Measurements from ENCODE around the gene ZDHHC11.
A peak's percentile ranks its signal among the peaks of the same experiment; 100 is the strongest.
"Not testable (repeated sequence)": the region's sequence is repeated elsewhere in the genome, so short reads cannot be mapped to it uniquely, and the experiment has no call there.

Gene ZDHHC11

DNA sequence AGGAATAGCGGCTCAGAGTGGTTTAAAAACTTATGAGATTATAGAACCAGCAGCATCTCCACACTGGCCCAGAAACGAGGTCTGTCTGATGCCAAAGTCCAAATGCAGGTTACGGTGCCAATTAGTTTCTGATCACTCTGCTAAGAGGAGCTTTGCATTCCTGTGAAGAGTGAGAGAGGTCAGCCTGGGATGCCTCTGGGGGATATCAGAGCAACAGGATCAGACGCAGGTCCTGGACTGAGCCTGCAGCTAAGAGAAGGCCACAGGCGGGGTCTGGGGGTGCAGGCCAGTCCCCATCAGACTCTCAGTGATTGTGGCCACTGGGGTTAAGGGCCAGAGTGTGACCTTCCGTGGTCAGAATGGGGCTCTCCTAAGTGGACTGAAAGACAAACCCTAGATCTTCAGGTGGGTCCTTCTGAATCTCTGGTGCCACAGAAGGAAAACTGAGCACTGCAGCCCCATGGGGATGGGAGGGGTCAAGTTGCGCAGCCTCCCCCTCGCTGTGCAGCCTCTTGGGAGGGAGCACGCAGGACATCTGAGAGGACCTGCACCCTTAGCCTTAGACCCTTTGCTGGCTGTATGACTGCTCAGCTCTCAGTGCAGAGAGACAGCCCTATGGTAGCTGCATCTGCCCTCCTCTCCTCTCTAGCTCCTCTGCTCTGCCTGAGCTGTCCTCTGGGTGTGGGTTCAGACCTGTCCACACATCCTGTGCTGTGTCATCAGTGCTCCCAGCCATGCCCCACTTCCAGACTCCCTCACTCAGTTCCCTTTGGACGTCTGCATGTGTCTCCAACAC, 42.9 kb downstream of the ZDHHC11 start:
- DNase-seq, result not testable (repeated sequence)

DNA sequence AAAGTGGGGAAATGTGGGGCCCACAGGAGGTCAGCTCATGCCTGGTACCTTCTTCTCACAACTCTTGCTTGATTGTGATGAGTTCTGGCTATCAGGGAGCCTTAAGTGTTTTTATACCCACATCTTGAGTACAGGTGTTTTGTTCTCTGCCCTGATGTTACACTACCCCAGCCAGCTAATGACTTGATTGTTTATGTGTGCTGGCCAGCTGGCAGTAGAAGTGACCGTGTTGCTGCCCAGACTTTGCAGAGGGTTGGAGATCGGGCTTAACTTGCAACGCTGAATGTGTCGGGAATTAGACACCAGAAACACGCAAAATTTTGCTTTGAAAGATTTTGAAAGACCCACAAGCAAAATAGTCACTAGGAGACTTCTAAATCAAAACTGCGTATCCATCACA, 49.3 kb downstream of the ZDHHC11 start:
- DNase-seq, result no peak

DNA sequence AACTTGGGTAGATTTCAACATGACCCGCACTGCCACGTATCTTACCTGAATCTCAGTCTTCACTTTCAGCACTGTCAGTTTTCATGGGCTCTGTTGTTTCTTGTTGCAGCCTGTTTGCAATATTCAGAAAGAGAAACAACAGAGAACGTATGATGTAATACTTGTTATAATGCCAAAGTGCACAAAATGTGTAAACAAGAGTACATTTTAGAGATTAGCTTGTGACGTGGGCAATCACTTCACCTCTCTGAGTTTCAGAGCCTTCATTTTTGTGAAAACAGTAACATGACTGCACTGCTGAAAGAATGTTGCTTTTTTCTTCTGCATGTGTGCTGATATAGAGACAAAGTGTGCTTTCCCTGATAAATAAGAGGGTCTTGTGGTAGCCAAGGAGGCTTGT, 49.7 kb downstream of the ZDHHC11 start:
- not testable (repeated sequence) for DNase-seq

DNA sequence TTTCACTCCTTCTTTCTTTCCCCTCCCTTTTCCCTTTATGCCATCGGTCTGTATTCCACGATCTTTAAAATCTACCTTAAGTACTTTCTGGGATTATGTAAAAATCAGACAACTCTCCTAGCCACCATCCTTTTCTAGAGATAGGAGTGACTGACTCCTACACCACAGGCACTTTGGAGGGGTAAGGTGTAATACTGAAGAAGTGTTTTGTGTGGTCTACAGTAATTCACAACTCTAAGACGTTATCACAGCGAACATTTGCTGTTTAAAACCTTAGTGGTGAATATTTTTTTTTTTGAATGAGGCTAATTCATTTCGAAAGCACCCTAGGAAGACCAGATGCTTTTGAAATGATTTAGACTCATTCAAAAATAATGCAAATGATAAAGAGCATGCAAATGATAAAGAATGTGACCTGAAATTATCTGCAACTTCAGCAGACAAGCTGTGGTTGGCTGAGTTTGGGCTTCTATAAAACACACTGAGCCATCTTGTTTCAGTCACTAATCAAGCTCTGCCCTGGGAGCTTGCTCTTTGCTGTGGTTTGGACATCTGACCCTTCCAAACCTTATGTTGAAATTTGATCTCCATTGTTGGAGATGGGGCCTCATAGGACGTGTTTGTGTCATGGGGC, 52.2 kb downstream of the ZDHHC11 start:
- DNase-seq, result not testable (repeated sequence)

DNA sequence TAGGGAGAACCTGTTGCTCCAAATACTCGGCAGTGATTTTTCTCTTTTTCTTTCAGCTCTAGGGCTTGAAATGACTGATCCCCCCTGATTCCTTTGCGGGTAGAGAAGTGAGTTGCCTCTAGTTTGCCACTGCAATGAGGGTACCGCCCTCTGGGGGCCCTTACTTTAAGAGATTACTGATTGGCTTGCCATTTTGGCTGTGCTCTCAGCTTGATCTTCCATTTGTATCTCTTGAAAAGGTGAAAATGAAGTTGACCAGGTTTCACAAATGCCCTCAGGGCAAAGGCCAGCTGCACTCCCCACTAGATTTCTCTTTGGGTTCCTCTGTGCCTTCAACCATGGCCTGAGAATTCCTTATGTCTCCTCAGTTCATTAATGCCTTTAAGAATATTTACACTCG, 52.8 kb downstream of the ZDHHC11 start:
- DNase-seq, result not testable (repeated sequence)

DNA sequence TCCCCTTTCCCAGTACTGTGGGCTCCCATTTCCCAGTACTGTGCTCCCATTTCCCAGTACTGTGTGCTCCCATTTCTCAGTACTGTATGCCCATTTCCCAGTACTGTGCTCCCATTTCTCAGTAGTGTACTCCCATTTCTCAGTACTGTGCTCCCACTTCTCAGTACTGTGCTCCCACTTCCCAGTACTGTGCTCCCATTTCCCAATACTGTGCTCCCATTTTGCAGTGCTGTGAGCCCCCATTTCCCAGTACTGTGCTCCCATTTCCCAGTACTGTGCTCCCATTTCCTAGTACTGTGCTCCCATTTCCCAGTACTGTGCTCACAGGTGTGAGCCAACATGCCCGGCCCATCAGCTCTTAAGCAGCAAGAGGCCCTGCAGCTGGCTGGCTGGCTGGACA, 54.9 kb downstream of the ZDHHC11 start:
- not testable (repeated sequence) for DNase-seq

DNA sequence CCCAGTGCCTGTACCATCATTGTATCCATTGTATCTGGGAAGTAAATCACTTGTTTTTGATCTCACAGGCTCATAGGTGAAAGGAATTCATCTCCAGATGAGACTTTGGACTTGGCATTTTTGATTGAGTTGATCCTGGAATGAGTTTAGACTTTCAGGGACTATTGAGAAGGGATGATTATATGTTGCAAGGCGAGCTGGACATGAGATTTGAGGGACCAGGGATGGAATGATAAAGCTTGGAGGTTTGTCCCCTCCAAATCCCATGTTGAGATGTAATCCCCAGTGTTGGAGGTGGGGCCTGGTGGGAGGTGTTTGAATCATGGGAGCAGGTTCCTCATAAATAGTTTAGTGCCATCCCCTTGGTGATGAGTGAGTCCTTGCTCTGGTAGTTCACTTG, 55.8 kb downstream of the ZDHHC11 start:
- not testable (repeated sequence) for DNase-seq

DNA sequence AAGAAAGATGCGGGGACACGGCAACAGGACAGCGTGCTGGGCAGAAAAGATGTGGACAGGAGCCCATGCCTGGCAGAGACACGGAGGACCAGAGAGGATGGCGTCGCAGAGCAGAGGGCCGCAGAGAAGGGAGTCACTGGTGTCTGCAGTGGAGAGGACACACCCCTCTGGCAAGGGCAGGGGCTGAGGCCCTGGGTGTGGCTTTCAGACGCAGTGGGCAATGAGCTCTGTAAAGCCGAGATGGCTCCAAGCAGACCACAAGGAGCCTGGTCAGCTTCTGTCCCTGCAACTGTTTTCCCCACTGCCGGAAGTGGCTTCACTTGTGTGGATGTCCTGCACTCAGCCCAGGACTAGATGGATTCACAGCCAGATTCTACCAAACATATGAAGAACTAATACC, 62.1 kb downstream of the ZDHHC11 start:
- DNase-seq, result not testable (repeated sequence)

DNA sequence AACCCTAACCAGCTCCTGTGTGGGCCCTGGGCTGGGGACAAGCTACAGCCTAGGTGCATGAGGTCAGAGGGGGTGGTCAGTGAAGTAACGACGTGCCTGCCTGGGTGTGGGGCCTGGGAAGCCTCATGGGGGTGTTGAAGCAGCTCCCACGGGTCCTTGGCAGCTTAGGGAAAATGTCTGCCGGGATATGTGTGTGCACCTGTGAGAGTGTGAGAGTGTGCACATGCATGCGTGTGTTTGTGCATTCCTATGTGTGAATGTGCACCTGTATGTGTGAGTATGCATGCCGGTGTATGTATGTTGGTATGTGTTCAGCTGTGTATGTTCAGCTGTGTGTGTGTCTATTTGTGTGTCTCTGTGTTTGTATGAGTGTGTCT, 62.9 kb downstream of the ZDHHC11 start:
- not testable (repeated sequence) for DNase-seq

DNA sequence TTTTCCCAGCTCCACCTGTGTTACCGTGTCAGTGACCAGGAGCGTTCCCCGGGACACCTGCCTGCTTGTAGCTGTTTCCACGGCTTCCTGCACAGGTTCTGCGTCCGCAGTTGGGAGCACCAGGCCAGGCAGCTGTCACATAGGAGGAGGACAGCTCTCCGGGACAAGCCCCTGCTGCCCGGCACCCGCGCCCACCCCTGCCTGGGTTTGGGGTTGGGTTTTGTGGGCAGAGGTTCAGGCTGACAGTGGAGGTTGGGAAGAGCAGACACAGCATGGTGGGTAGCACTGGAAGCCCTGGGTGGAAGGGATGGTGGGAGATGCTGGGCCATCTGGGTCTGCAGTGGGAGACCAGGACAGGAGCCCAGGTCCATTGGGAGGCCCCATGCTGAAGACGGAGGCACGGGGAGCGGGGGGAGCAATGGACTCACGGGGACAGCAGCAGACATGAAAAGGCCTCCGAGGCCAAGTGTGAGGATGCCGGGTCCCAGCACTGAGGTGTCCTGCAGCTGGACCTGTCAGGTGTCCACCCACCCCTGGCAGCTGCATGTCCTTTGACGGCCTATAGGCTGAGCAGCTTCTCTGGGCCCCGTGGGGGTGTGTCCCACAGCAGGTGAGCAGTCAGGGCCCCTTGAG, 63.4 kb downstream of the ZDHHC11 start:
- DNase-seq, result not testable (repeated sequence)

DNA sequence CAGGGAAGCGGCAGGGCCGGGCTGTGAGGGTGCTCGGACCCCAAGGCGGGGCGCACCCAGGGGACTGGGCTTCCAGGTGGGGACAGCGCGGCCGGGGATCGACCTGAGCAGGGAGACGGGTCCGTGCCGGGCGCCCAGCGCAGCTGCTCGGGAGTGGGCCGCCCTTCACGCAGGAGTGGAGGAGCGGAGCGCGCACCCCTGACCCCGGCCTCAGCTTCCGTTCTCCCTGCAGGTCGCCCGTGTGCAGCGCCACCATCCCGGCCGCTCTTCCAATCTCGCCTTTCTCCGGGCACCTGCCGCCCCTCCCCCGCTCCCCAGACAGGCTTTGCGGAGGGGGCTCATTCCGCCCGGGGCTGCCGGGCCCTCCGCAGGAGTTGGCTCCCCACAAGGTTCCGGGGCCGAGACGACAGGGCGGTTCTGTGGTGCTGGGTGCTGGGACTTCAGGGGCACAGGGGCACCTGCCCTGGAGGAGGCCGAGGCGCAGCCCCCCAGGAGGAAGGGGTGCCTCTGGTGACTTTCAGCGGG, 65.5 kb downstream of the ZDHHC11 start:
- DNase-seq, result not testable (repeated sequence)

DNA sequence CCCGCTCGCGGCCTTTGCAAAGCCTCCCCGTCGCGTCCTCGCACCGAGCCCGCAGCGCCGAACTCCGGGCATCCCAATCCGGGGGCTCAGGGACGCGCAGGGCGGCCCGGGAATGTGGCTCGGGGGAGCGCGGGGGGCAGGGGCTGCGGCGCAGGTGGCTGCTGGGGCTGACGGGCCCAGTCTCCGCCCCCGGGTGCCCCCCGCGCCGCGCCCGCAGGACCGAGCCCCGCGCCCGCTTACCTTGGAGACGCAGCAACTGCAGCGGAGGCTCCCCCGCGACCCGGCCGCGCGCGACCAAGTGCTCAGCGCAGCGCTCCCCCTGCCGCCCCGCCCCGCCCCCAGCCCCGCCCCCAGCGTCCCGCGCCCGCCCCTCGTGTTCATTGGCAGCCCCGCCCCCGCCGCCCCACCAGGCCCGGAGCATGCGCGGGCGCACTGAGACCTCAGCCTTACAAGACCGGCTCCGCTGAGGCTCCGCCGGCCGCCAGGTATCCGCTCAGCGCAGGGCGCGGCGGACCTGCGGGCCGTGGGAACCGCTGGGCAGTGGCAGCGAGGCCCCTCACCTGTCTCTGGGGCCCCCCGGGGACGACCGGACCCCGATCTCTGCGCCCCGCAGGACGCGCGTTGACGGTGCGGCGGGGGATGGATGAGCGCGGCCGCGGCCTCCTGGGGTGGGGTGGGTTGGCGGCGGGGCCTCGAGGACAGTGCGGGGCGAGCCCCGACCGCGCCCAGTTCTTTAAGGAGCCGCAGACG, 66.2 kb downstream of the ZDHHC11 start, which contains the start of gene ZDHHC11B:
TSS of gene ZDHHC11B (minus strand) at position 302 of the 750 bp plus-strand sequence. CDS start 17,810 bp downstream, outside the sequence.
- DNase-seq, result peak; percentile 63

DNA sequence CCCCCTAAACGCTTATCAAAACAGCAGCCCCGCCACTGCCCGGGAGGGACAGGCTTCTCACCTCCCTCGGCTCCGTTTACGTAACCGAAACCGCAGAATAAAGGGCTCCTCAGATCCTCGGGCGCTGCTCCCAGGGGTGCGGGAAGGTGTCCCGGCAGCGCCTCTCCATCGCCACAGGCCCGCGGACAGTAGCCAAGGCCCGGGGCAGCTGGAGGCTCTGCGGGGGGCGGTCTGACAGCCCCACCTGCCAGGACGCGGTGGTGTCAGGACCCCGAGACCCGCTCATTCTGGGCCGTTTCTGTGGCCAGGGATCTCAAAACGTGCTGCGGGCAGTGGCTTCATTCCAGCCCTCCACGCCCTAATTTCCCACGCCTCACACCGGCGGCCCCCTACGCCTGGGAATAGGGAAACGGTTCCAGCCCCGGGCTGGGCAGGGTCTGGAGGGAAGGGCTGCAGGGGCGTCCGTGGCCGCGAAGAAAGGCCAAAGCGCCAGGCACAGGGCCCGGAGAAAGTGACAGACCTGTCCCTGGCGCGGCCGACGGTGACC, 66.8 kb downstream of the ZDHHC11 start:
- DNase-seq, result not testable (repeated sequence)

DNA sequence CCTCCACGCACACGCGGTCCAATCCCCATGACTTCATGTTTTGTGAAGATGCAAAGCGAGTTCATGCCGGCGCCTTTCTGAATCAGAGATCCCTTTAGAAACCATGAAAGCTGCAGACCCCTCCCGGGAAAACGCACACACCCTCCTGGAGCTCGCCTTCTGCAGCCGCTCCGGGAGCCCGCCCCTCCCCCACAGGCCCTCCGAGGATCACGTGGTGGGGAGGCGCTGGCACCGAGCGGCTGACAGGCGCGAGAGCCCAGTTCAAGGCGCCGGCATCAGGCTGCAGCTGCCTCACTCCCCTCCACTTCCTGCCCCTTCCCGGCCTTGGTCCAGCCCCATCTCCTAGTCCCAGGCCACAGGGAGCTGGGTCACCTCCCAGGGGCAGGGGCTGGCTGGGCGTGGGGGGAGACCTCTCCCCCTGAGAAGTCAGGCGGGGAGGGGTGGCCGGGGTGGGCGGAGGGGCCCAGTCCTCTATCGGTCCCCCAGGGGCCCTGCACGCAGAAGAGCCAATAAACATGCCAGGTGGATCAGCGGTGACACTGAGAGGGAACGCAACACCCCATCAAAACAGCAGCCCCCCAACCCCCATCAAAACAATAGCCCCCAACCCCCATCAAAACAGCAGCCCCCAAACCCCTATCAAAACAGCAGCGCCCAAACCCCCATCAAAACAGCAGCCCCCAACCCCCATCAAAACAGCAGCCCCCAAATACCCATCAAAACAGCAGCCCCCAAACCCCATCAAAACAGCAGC, 67.6 kb downstream of the ZDHHC11 start:
- DNase-seq, result not testable (repeated sequence)

DNA sequence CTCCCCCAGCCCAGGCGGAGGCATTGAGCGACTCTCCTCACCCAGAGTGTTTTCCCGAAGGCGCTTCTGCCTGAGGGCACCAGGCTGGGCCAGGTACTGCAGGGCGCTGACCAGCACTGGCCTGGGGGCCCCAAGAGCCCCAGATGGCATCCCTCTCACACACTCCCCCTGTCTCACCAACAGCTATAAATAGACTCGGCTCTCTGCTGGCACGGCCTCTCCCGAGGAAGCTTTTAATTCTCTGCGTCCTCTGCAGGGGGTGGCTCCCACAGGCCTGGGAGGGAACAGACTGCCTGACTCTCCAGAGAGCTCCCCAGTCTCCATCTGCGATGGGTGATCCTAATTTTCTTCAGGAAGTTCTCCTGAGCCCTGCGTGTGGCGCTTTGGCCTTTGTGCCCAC, 68.4 kb downstream of the ZDHHC11 start:
- not testable (repeated sequence) for DNase-seq

DNA sequence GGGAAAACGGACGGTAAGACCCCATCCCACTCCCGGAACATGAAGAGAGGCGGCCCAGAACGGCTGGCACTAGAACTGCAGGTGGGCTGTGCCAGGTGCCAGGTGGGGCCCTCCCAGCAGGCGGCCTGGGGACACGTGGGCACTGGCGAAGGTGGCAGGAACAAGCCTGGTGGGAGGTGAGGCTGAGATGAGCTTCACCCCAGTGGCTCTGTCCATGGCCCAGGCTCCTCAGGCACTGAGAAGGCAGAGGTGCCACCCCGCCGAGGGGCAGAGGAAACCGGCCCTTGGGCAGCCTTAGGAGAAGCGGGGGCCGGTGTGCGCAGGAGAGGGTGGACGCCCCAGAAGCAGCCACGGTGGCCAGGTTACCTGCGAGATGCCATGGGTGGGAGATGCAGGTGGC, 70.2 kb downstream of the ZDHHC11 start:
- not testable (repeated sequence) for DNase-seq

DNA sequence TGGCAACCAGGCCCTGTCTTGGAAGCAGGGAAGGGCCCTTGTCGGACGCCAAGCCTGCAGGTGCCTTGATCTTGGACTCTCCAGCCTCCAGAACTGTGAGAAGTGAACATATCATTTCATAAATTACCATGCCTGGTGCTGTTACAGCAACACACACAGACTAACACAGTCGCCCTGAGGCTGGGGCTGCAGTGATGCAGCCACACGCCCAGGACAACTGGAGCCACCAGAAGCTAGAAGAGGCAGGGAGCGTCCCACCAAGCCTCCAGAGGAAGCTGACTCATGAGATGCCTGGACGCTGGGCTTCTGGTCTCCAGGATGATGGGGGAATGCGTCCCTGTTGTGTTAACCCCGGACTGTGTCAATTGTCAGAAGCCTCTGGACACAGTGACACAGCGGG, 71.8 kb downstream of the ZDHHC11 start:
- not testable (repeated sequence) for DNase-seq

DNA sequence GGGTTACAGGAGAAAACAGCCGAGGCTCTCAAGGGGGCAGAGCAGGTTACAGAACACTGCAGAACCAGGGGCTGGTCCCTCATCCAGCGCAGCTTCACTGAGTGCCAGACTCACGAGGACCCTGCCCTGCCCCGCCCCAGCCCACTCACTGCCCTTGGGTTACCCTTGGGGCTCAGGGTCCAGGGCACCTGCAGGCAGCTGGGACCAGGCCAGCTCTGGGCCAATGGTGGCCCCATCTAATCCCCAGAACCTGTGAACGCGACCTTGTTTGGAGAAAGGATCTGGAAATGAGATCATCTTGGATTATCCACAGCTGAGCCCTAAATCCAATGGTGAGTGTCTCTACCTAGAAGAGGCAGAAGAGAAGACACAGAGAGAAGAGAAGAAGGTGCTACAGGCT, 72.4 kb downstream of the ZDHHC11 start:
- not testable (repeated sequence) for DNase-seq

DNA sequence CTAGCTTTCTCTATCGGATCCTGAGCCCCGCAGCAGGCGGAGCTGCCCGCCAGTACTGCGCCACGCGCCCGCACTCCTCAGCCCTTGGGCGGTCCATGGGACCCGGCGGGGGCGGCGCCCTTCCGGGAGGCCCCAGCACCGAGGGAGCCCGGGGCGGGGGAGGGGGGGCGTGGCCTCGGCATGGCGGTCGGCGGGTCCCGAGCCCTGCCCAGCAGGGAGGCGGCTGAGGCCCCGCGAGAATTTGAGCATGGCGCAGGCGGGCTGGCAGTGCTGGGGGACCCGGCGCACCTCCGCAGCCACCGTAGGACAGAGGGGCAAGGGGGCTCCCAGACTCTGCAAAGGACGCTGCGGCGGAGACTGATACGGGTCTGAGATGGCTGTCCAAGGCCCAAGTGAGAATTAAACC, 73.0 kb downstream of the ZDHHC11 start:
- DNase-seq, result no peak

DNA sequence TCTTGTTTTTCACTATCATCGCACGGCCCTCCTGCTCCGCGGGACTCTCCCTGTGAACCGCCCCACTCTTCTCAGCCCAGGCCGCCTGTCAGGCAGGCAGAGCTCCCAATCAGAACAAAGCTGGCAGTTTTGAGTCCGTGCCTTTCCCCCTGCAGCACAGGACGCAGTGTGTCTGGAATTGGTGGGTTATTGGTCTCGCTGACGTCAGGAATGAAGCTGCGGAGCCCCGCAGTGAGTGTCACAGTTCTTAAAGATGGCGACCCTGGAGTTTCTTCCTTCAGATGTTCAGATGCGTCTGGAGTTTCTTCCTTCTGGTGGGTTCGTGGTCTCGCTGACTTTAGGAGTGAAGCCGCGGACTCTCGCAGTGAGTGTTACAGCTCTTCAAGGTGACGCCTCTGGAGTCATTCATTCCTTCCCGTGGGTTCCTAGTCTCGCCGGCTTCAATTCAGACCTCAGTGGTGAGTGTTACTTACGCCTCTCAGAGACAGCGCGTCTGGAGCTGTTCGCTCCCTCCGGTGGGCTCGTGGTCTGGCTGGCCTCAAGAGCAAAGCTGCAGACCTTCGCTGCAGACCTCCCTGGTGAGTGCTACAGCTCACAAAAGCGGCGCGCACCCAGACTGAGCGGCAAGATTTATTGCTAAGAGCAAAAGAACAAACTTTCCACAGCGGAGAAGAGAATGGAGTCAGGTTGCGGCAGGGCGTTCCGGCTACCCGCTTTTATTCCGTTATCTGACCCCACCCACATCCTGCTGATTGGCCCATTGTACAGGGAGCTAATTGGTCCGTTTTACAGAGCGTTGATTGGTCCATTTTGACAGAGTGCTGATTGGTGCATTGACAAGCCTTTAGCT, 73.7 kb downstream of the ZDHHC11 start:
- no peak for DNase-seq
